Ovary (tissue), 3 donors: ENCODE results near the gene NUTM2F.

ENCODE experiments used
- CTCF ChIP-seq, 3 donors: fragments of 450-650 bp in 2 of 3; fragments of 200-600 bp in 1 of 3; IDR thresholded peaks; one replicate each; pipeline versions ENCODE4 v1.5.1 to v1.8.0; 2016 to 2022; ENCODE audit warnings: antibody characterized with exemption in 3 of 3, mild to moderate bottlenecking in 1 of 3
- EP300 ChIP-seq: sonication (generic); formaldehyde crosslinking; IDR thresholded peaks from one replicate; pipeline ENCODE4 v1.6.1; 2017; ENCODE audit warnings: antibody characterized with exemption
- POLR2A ChIP-seq: fragments of 450-650 bp; IDR thresholded peaks from one replicate; pipeline ENCODE4 v1.6.1; 2017; ENCODE audit warnings: antibody characterized with exemption, mild to moderate bottlenecking, moderate library complexity
- donor health status: DM: no; HTN: no; CAD: no.

- no peak for TF ChIP-seq CTCF (IDR thresholded peaks at IDR 0.05)
- TF ChIP-seq POLR2A: no peak
- TF ChIP-seq EP300: no peak
These were observed 29.4 kb downstream of the NUTM2F start for GRCh38 chr9:94298949-94299599.
